CD14-positive monocyte (primary cell): ENCODE measurements around the gene ADAMTSL1. TPM values are rescaled to one million over a fixed set of nuclear protein-coding genes. Genes with fewer than 3 reads are reported as not detected.

ENCODE experiments used
- DNase-seq, 3 donors: peaks; one replicate each; pipeline ENCODE4 v3.0.0-alpha.2; 2011 to 2022
- H2AFZ ChIP-seq: 2 replicates; pipeline ENCODE4 v1.6.0; 2012; ENCODE audit warnings: mild to moderate bottlenecking, low read depth, low read length, inconsistent platforms; ENCODE audit not compliant: insufficient read depth, poor library complexity, severe bottlenecking
- H3K27ac ChIP-seq, 2 donors: 1 replicate in 1 of 2; 2 replicates in 1 of 2; pipeline ENCODE4 v1.5.1; 2012 to 2013; ENCODE audit warnings: low read length in 2 of 2, control low read depth in 1 of 2, inconsistent platforms in 1 of 2, low read depth in 1 of 2, mild to moderate bottlenecking in 1 of 2
- H3K27me3 ChIP-seq, 2 donors: one replicate each; pipeline versions ENCODE4 v1.6.0 to v1.6.1; 2011 to 2013; ENCODE audit warnings: low read length in 2 of 2; ENCODE audit not compliant: control insufficient read depth in 2 of 2, insufficient read depth in 2 of 2
- H3K36me3 ChIP-seq, 2 donors: replicated peaks in 1 of 2; 1 replicate in 1 of 2; 2 replicates in 1 of 2; pipeline versions ENCODE4 v1.5.1 to v1.6.1; 2012 to 2013; ENCODE audit warnings: low read length in 2 of 2, control low read depth in 1 of 2, inconsistent platforms in 1 of 2, mild to moderate bottlenecking in 1 of 2; ENCODE audit not compliant: insufficient read depth in 2 of 2, control insufficient read depth in 1 of 2
- H3K4me1 ChIP-seq, 2 donors: 1 replicate in 1 of 2; 2 replicates in 1 of 2; pipeline versions ENCODE4 v1.5.1 to v1.6.1; 2012 to 2013; ENCODE audit warnings: low read length in 2 of 2, control low read depth in 1 of 2, inconsistent platforms in 1 of 2, mild to moderate bottlenecking in 1 of 2, moderate library complexity in 1 of 2; ENCODE audit not compliant: insufficient read depth in 2 of 2, control insufficient read depth in 1 of 2
- H3K4me2 ChIP-seq: replicated peaks from 2 replicates; pipeline ENCODE3; 2012; ENCODE audit warnings: low read length, moderate library complexity, mild to moderate bottlenecking; ENCODE audit not compliant: poor library complexity, severe bottlenecking; ENCODE audit errors: extremely low read depth
- H3K4me3 ChIP-seq, 3 experiments: fragments of 200-600 bp in 1 of 3; sonication (generic) in 1 of 3; replicated peaks in 1 of 3; 1 replicate in 2 of 3; 2 replicates in 1 of 3; pipeline ENCODE4 v1.5.1; 2011 to 2013; ENCODE audit warnings: low read length in 3 of 3, mild to moderate bottlenecking in 3 of 3, control low read depth in 2 of 3, low read depth in 2 of 3, inconsistent platforms in 1 of 3, moderate library complexity in 1 of 3
- H3K79me2 ChIP-seq: 2 replicates; pipeline ENCODE4 v1.6.0; 2012; ENCODE audit warnings: mild to moderate bottlenecking, control low read depth, inconsistent platforms, low read length, moderate library complexity; ENCODE audit not compliant: insufficient read depth
- H3K9ac ChIP-seq: 2 replicates; pipeline ENCODE4 v1.6.0; 2017; ENCODE audit warnings: low read length, mild to moderate bottlenecking; ENCODE audit not compliant: insufficient read depth, poor library complexity, severe bottlenecking
- H3K9me3 ChIP-seq, 2 donors: replicated peaks in 1 of 2; 1 replicate in 1 of 2; 2 replicates in 1 of 2; pipeline versions ENCODE4 v1.5.1 to v1.6.1; 2012 to 2013; ENCODE audit warnings: low read length in 2 of 2, control low read depth in 1 of 2; ENCODE audit not compliant: control insufficient read depth in 1 of 2, insufficient read depth in 1 of 2
- H4K20me1 ChIP-seq: 2 replicates; pipeline ENCODE4 v1.6.0; 2012; ENCODE audit warnings: mild to moderate bottlenecking, low read length, control low read depth, moderate library complexity; ENCODE audit not compliant: insufficient read depth
- H3K27ac Mint-ChIP-seq, 7 donors: one replicate each; pipeline ENCODE4 v1.8.0; 2020; ENCODE audit warnings: mild to moderate bottlenecking in 7 of 7, mixed read lengths in 7 of 7, moderate library complexity in 6 of 7, inconsistent platforms in 2 of 7
- H3K27me3 Mint-ChIP-seq, 3 donors: one replicate each; pipeline ENCODE4 v1.8.0; 2021 to 2022; ENCODE audit warnings: low read depth in 3 of 3, mild to moderate bottlenecking in 3 of 3, mixed read lengths in 3 of 3, moderate library complexity in 3 of 3, inconsistent platforms in 1 of 3
- H3K36me3 Mint-ChIP-seq, 2 donors: one replicate each; pipeline ENCODE4 v1.8.0; 2020; ENCODE audit warnings: mixed read lengths in 2 of 2, inconsistent platforms in 1 of 2, mild to moderate bottlenecking in 1 of 2
- H3K4me1 Mint-ChIP-seq: one replicate; pipeline ENCODE4 v1.8.0; 2020; ENCODE audit warnings: mild to moderate bottlenecking, mixed read lengths
- H3K4me3 Mint-ChIP-seq, 2 donors: one replicate each; pipeline ENCODE4 v1.8.0; 2020; ENCODE audit warnings: mild to moderate bottlenecking in 2 of 2, mixed read lengths in 2 of 2, moderate library complexity in 1 of 2
- H3K9me3 Mint-ChIP-seq, 7 donors: one replicate each; pipeline ENCODE4 v1.8.0; 2020 to 2022; ENCODE audit warnings: mixed read lengths in 7 of 7, mild to moderate bottlenecking in 6 of 7, moderate library complexity in 6 of 7, inconsistent platforms in 2 of 7
- CTCF ChIP-seq: fragments of 200-600 bp; IDR thresholded peaks from one replicate; pipeline ENCODE4 v1.8.0; 2022; ENCODE audit warnings: antibody characterized with exemption, mild to moderate bottlenecking
- WGBS: methylation state at CpG from one replicate; pipeline ENCODE4 v1.1.5; 2013; ENCODE audit warnings: missing lambda C conversion rate; ENCODE audit not compliant: insufficient coverage; 5-methylcytosine and 5-hydroxymethylcytosine counted together
- intact Hi-C, 2 donors: fragments of 100-400 bp; cut with micrococcal nuclease; formaldehyde crosslinking; loops; one replicate each; pipeline versions ENCODE4 v1.15.0 to v1.15.1; 2023
- polyA plus RNA-seq, 3 donors: library from polyadenylated mRNA; depleted of rRNA in 1 of 3; unstranded in 2 of 3; stranded (reverse) in 1 of 3; fragments of 300-500 nt in 2 of 3; fragments of >200 nt in 1 of 3; fragmentation: Illumina TruSeq in 2 of 3; gene quantifications; 1 replicate in 2 of 3; 2 replicates in 1 of 3; pipeline ENCODE4 v1.2.3, GENCODE V29; 2012 to 2021

Gene ADAMTSL1
- polyA plus RNA-seq, 3 donors, result not detected

- peaks cover 0 to 4% (median 0%) of the 10 kb centered on the region in 7 donors for H3K9me3 Mint-ChIP-seq
- no peaks in the 10 kb centered on the region for H3K27me3 Mint-ChIP-seq
- H3K4me1 ChIP-seq, result no peaks in the 10 kb centered on the region
- H3K4me3 ChIP-seq, result no peak overlapping the region
- H3K27me3 ChIP-seq, result no peaks in the 10 kb centered on the region
- intact Hi-C loops, result no loop called here
- no peak overlapping the region for H3K27ac ChIP-seq
- no peak for DNase-seq
- H3K9me3 ChIP-seq, result no peaks in the 10 kb centered on the region
- H4K20me1 ChIP-seq, result no peaks in the 10 kb centered on the region
- no peaks in the 10 kb centered on the region for H3K4me1 Mint-ChIP-seq
- H3K79me2 ChIP-seq, result no peaks in the 10 kb centered on the region
- no peak overlapping the region for H3K4me2 ChIP-seq
- no peak overlapping the region for H3K27ac Mint-ChIP-seq
- no peaks in the 10 kb centered on the region for H3K36me3 Mint-ChIP-seq
- no peaks in the 10 kb centered on the region for H3K36me3 ChIP-seq
- no peak overlapping the region for H3K4me3 Mint-ChIP-seq
- H3K9ac ChIP-seq, result no peak overlapping the region
- H2AFZ ChIP-seq, result no peak overlapping the region
- TF ChIP-seq CTCF, result no peak
Observed at GRCh38 chr9:18606846-18607245, 132.9 kb downstream of the ADAMTSL1 start.

- no peaks in the 10 kb centered on the region for H3K27me3 Mint-ChIP-seq
- H3K4me2 ChIP-seq, result no peak overlapping the region
- no peak overlapping the region for H3K4me3 Mint-ChIP-seq
Observed at GRCh38 chr9:18608371-18608770, 134.4 kb downstream of the ADAMTSL1 start.

More at GRCh38 chr9:18608371-18608770, 134.4 kb downstream of the ADAMTSL1 start:
- WGBS, result no CpG with 5 or more reads among the region's 1 CpG
- Mint-ChIP-seq H3K27ac (no peak overlapping the region), H3K4me1 (no peaks in the 10 kb centered on the region), H3K9me3 (peaks cover 0 to 5% (median 2%) of the 10 kb centered on the region in 7 donors), H3K36me3 (no peaks in the 10 kb centered on the region)
- Histone ChIP-seq H3K9ac (no peak overlapping the region), H3K4me1 (no peaks in the 10 kb centered on the region), H3K27me3 (no peaks in the 10 kb centered on the region), H3K79me2 (no peaks in the 10 kb centered on the region), H3K4me3 (no peak overlapping the region), H2AFZ (no peak overlapping the region), H4K20me1 (no peaks in the 10 kb centered on the region), H3K27ac (no peak overlapping the region), H3K9me3 (no peaks in the 10 kb centered on the region), H3K36me3 (no peaks in the 10 kb centered on the region)
- TF ChIP-seq CTCF, result no peak
- intact Hi-C loops, result no loop called here
- DNase-seq, result no peak
